Measurements from ENCODE around the gene OR4D2.

OR4D2 gene

DNA sequence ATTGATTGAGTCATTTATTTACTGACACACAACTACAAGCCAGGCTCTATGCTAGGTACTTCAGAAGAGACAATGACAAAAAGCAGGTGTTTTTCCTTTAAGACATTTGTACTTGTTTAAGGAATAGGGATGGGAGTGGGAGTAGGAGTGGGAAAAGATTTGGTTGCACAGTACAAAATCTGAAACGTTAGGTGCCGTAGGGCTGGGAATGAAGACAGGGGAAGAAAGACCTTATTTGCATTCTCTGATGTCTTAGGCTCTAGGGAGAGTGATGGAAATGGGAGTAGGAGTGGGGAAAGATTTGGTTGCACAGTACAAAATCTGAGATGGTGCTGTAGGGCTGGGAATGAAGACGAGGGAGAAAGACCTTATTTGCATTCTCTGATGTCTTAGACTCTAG lies 47.3 kb upstream of the OR4D2 start (continued):
- TF ChIP-seq ZNF561 (tag by site-specific recombination; IDR thresholded peaks at IDR 0.05; ENCODE audit: borderline replicate concordance) (no peak), ZNF624 (tag by site-specific recombination; IDR thresholded peaks at IDR 0.05) (no peak), GLIS2 (tag by site-specific recombination; IDR thresholded peaks at IDR 0.05) (no peak), KLF1 (tag by site-specific recombination; IDR thresholded peaks at IDR 0.05) (no peak), ZNF311 (tag by site-specific recombination; IDR thresholded peaks at IDR 0.05; ENCODE audit: borderline replicate concordance) (no peak), ZNF211 (tag by site-specific recombination; IDR thresholded peaks at IDR 0.05; ENCODE audit: low read depth) (no peak), ZNF658 (tag by site-specific recombination; IDR thresholded peaks at IDR 0.05) (no peak), ZNF146 (tag by site-specific recombination; IDR thresholded peaks at IDR 0.05) (no peak), ZNF23 (tag by site-specific recombination; IDR thresholded peaks at IDR 0.05; ENCODE audit: borderline replicate concordance) (no peak), ZNF596 (tag by site-specific recombination; IDR thresholded peaks at IDR 0.05) (no peak), ZNF24 (tag by site-specific recombination; IDR thresholded peaks at IDR 0.05) (no peak)
- TF ChIP-seq, protein P1, sequence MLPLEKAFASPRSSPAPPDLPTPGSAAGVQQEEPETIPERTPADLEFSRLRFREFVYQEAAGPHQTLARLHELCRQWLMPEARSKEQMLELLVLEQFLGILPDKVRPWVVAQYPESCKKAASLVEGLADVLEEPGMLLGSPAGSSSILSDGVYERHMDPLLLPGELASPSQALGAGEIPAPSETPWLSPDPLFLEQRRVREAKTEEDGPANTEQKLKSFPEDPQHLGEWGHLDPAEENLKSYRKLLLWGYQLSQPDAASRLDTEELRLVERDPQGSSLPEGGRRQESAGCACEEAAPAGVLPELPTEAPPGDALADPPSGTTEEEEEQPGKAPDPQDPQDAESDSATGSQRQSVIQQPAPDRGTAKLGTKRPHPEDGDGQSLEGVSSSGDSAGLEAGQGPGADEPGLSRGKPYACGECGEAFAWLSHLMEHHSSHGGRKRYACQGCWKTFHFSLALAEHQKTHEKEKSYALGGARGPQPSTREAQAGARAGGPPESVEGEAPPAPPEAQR (tag by site-specific recombination; IDR thresholded peaks at IDR 0.05) = no peak
- TF ChIP-seq, protein P2, sequence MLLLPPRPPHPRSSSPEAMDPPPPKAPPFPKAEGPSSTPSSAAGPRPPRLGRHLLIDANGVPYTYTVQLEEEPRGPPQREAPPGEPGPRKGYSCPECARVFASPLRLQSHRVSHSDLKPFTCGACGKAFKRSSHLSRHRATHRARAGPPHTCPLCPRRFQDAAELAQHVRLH (tag by site-specific recombination; IDR thresholded peaks at IDR 0.05) = no peak

DNA sequence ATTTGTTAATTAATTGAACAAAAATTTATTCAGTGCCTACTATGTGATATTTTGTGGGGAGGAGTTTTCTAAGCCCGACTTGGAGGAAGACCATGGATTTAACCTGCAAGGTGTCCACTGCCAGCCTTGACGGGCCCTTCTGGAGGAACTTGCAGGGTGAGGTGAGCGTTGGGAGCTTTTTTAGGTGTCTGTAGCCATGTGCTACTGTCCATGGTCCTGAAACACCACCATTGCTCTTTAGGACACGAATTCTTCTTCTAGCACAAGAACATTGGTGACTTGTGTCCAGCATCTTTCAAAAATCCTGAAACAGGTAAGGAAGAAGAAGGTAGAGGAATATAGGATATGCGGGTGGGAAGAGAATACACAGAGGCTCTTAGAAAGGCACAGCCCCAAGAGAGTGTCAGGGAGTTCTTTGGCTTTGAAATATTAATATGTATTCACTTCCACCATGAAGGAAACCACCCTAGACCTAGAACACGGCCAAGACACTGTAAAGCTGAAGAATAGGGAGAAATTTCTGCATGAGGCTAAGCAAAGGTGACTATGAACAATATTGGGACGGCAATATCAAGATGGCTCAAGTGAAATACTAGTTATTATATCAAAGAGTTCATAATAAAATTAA lies 46.5 kb upstream of the OR4D2 start:
- POLR2A ChIA-PET = no interaction called here
- Histone ChIP-seq H3K4me3 (ENCODE audit: low read depth, low read length) (no peak overlapping the region), H3K36me3 (ENCODE audit: control insufficient read depth in 2 of 2, insufficient read depth in 1 of 2, low read length in 2 of 2) (no peaks in the 10 kb centered on the region), H3K27ac (ENCODE audit: extremely low read depth, low read depth, low read length) (no peak overlapping the region), H3K4me1 (ENCODE audit: control insufficient read depth, insufficient read depth, low read length) (no peaks in the 10 kb centered on the region), H3K9me3 (ENCODE audit: control insufficient read depth, insufficient read depth, low read depth, low read length) (no peaks in the 10 kb centered on the region)
- CTCF ChIA-PET = interaction anchor here (0.5 to 1.3 kb wide), 6 partner anchors 50 to 354 kb away, joined by 3 to 4 read pairs (median 3); no protein-coding TSS in a partner anchor
- TF ChIP-seq ZNF654 (tag by site-specific recombination; IDR thresholded peaks at IDR 0.05; ENCODE audit: low read depth) = no peak
- TF ChIP-seq, protein P3, sequence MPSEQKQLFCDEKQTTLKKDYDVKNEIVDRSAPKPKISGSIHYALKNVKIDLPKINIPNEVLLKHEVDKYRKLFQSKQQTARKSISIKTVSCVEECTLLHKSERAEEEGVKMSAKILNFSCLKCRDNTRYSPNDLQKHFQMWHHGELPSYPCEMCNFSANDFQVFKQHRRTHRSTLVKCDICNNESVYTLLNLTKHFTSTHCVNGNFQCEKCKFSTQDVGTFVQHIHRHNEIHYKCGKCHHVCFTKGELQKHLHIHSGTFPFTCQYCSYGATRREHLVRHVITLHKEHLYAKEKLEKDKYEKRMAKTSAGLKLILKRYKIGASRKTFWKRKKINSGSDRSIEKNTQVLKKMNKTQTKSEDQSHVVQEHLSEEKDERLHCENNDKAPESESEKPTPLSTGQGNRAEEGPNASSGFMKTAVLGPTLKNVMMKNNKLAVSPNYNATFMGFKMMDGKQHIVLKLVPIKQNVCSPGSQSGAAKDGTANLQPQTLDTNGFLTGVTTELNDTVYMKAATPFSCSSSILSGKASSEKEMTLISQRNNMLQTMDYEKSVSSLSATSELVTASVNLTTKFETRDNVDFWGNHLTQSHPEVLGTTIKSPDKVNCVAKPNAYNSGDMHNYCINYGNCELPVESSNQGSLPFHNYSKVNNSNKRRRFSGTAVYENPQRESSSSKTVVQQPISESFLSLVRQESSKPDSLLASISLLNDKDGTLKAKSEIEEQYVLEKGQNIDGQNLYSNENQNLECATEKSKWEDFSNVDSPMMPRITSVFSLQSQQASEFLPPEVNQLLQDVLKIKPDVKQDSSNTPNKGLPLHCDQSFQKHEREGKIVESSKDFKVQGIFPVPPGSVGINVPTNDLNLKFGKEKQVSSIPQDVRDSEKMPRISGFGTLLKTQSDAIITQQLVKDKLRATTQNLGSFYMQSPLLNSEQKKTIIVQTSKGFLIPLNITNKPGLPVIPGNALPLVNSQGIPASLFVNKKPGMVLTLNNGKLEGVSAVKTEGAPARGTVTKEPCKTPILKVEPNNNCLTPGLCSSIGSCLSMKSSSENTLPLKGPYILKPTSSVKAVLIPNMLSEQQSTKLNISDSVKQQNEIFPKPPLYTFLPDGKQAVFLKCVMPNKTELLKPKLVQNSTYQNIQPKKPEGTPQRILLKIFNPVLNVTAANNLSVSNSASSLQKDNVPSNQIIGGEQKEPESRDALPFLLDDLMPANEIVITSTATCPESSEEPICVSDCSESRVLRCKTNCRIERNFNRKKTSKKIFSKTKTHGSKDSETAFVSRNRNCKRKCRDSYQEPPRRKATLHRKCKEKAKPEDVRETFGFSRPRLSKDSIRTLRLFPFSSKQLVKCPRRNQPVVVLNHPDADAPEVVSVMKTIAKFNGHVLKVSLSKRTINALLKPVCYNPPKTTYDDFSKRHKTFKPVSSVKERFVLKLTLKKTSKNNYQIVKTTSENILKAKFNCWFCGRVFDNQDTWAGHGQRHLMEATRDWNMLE (tag by site-specific recombination; conservative IDR thresholded peaks at IDR 0.05; ENCODE audit: low read depth) = no peak
- TF ChIP-seq, protein P4, sequence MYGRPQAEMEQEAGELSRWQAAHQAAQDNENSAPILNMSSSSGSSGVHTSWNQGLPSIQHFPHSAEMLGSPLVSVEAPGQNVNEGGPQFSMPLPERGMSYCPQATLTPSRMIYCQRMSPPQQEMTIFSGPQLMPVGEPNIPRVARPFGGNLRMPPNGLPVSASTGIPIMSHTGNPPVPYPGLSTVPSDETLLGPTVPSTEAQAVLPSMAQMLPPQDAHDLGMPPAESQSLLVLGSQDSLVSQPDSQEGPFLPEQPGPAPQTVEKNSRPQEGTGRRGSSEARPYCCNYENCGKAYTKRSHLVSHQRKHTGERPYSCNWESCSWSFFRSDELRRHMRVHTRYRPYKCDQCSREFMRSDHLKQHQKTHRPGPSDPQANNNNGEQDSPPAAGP (tag by site-specific recombination; IDR thresholded peaks at IDR 0.05) = no peak
- TF ChIP-seq, protein P5, sequence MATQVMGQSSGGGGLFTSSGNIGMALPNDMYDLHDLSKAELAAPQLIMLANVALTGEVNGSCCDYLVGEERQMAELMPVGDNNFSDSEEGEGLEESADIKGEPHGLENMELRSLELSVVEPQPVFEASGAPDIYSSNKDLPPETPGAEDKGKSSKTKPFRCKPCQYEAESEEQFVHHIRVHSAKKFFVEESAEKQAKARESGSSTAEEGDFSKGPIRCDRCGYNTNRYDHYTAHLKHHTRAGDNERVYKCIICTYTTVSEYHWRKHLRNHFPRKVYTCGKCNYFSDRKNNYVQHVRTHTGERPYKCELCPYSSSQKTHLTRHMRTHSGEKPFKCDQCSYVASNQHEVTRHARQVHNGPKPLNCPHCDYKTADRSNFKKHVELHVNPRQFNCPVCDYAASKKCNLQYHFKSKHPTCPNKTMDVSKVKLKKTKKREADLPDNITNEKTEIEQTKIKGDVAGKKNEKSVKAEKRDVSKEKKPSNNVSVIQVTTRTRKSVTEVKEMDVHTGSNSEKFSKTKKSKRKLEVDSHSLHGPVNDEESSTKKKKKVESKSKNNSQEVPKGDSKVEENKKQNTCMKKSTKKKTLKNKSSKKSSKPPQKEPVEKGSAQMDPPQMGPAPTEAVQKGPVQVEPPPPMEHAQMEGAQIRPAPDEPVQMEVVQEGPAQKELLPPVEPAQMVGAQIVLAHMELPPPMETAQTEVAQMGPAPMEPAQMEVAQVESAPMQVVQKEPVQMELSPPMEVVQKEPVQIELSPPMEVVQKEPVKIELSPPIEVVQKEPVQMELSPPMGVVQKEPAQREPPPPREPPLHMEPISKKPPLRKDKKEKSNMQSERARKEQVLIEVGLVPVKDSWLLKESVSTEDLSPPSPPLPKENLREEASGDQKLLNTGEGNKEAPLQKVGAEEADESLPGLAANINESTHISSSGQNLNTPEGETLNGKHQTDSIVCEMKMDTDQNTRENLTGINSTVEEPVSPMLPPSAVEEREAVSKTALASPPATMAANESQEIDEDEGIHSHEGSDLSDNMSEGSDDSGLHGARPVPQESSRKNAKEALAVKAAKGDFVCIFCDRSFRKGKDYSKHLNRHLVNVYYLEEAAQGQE (tag by site-specific recombination; IDR thresholded peaks at IDR 0.05) = peak; percentile 98

All from HEK293 (cell line).